Mucosa of stomach (tissue), 1 donor: ENCODE data around the gene FYB2.
"Not testable (repeated sequence)": the region's sequence is repeated elsewhere in the genome, so short reads cannot be mapped to it uniquely, and the experiment has no call there.

Experiments used
- H3K27me3 ChIP-seq: one replicate; pipeline ENCODE4 v1.7.0; 2013; ENCODE audit warnings: mild to moderate bottlenecking, low read length; ENCODE audit not compliant: control insufficient read depth, insufficient read depth
- H3K36me3 ChIP-seq: one replicate; pipeline ENCODE4 v1.7.0; 2013; ENCODE audit warnings: low read length; ENCODE audit not compliant: control insufficient read depth, insufficient read depth
- H3K4me1 ChIP-seq: one replicate; pipeline ENCODE4 v1.7.0; 2013; ENCODE audit warnings: mild to moderate bottlenecking, low read length; ENCODE audit not compliant: control insufficient read depth, insufficient read depth
- H3K4me3 ChIP-seq: one replicate; pipeline ENCODE4 v1.7.0; 2013; ENCODE audit warnings: low read length
- H3K9ac ChIP-seq: one replicate; pipeline ENCODE4 v1.7.0; 2013; ENCODE audit warnings: mild to moderate bottlenecking, low read length, moderate library complexity
- H3K9me3 ChIP-seq: one replicate; pipeline ENCODE4 v1.7.0; 2013; ENCODE audit warnings: mild to moderate bottlenecking, low read length, moderate library complexity; ENCODE audit not compliant: control insufficient read depth
- donor health status: Pancreatic carcinoma.

Gene FYB2

GRCh38 chr1:56782773-56783172 is 36.4 kb downstream of the FYB2 start:
- no peaks in the 10 kb centered on the region for H3K36me3 ChIP-seq
- no peaks in the 10 kb centered on the region for H3K27me3 ChIP-seq
- H3K4me3 ChIP-seq: no peak overlapping the region
- H3K4me1 ChIP-seq: no peaks in the 10 kb centered on the region
- H3K9ac ChIP-seq: no peak overlapping the region
- H3K9me3 ChIP-seq: no peaks in the 10 kb centered on the region

GRCh38 chr1:56780826-56781225 is 38.4 kb downstream of the FYB2 start:
- Histone ChIP-seq H3K4me1 (no peaks in the 10 kb centered on the region), H3K27me3 (no peaks in the 10 kb centered on the region), H3K4me3 (no peak overlapping the region), H3K9me3 (no peaks in the 10 kb centered on the region), H3K9ac (no peak overlapping the region), H3K36me3 (no peaks in the 10 kb centered on the region)

- Histone ChIP-seq H3K9ac (no peak overlapping the region), H3K9me3 (no peaks in the 10 kb centered on the region), H3K36me3 (no peaks in the 10 kb centered on the region), H3K4me3 (no peak overlapping the region), H3K4me1 (no peaks in the 10 kb centered on the region), H3K27me3 (no peaks in the 10 kb centered on the region)
Observed at GRCh38 chr1:56780128-56780750, 39.0 kb downstream of the FYB2 start.

- Histone ChIP-seq H3K4me1 (no peaks in the 10 kb centered on the region), H3K27me3 (no peaks in the 10 kb centered on the region), H3K4me3 (no peak overlapping the region), H3K36me3 (no peaks in the 10 kb centered on the region), H3K9me3 (no peaks in the 10 kb centered on the region), H3K9ac (no peak overlapping the region)
Observed at GRCh38 chr1:56777972-56778371, 41.2 kb downstream of the FYB2 start.

GRCh38 chr1:56774732-56775131 is 44.5 kb downstream of the FYB2 start:
- H3K9me3 ChIP-seq, H3K9ac ChIP-seq, H3K27me3 ChIP-seq, H3K36me3 ChIP-seq, H3K4me3 ChIP-seq, H3K4me1 ChIP-seq: not testable (repeated sequence)

- no peaks in the 10 kb centered on the region for H3K4me1 ChIP-seq
- H3K27me3 ChIP-seq: no peaks in the 10 kb centered on the region
- H3K4me3 ChIP-seq: no peak overlapping the region
- H3K36me3 ChIP-seq: no peaks in the 10 kb centered on the region
- H3K9me3 ChIP-seq: no peaks in the 10 kb centered on the region
- no peak overlapping the region for H3K9ac ChIP-seq
Observed at GRCh38 chr1:56774067-56774609, 45.1 kb downstream of the FYB2 start.

- Histone ChIP-seq H3K9ac (no peak overlapping the region), H3K27me3 (no peaks in the 10 kb centered on the region), H3K4me3 (no peak overlapping the region), H3K9me3 (no peaks in the 10 kb centered on the region), H3K36me3 (no peaks in the 10 kb centered on the region), H3K4me1 (no peaks in the 10 kb centered on the region)
Observed at GRCh38 chr1:56773341-56774066, 45.7 kb downstream of the FYB2 start.

GRCh38 chr1:56771717-56772116 is 47.5 kb downstream of the FYB2 start:
- H3K9me3 ChIP-seq: no peaks in the 10 kb centered on the region
- no peak overlapping the region for H3K9ac ChIP-seq
- H3K27me3 ChIP-seq: no peaks in the 10 kb centered on the region
- no peaks in the 10 kb centered on the region for H3K4me1 ChIP-seq
- no peaks in the 10 kb centered on the region for H3K36me3 ChIP-seq
- H3K4me3 ChIP-seq: no peak overlapping the region

- no peaks in the 10 kb centered on the region for H3K27me3 ChIP-seq
- no peaks in the 10 kb centered on the region for H3K4me1 ChIP-seq
- H3K9me3 ChIP-seq: no peaks in the 10 kb centered on the region
- H3K4me3 ChIP-seq: no peak overlapping the region
- H3K9ac ChIP-seq: no peak overlapping the region
- H3K36me3 ChIP-seq: no peaks in the 10 kb centered on the region
Observed at GRCh38 chr1:56758794-56759193, 60.4 kb downstream of the FYB2 start.

GRCh38 chr1:56758135-56758534 is 61.1 kb downstream of the FYB2 start:
- Histone ChIP-seq H3K4me3 (no peak overlapping the region), H3K9me3 (no peaks in the 10 kb centered on the region), H3K9ac (no peak overlapping the region), H3K4me1 (no peaks in the 10 kb centered on the region), H3K27me3 (no peaks in the 10 kb centered on the region), H3K36me3 (no peaks in the 10 kb centered on the region)

GRCh38 chr1:56755911-56756310 is 63.3 kb downstream of the FYB2 start:
- Histone ChIP-seq H3K4me1 (no peaks in the 10 kb centered on the region), H3K27me3 (peaks cover 5% of the 10 kb centered on the region)

GRCh38 chr1:56754708-56755479 is 64.3 kb downstream of the FYB2 start:
- peaks cover 5% of the 10 kb centered on the region for H3K27me3 ChIP-seq
- H3K36me3 ChIP-seq: no peaks in the 10 kb centered on the region
- H3K4me1 ChIP-seq: no peaks in the 10 kb centered on the region
- H3K9ac ChIP-seq: no peak overlapping the region
- H3K4me3 ChIP-seq: no peak overlapping the region
- no peaks in the 10 kb centered on the region for H3K9me3 ChIP-seq

More at GRCh38 chr1:56755911-56756310, 63.3 kb downstream of the FYB2 start:
- H3K9me3 ChIP-seq: no peaks in the 10 kb centered on the region
- no peaks in the 10 kb centered on the region for H3K36me3 ChIP-seq
- H3K4me3 ChIP-seq: no peak overlapping the region
- no peak overlapping the region for H3K9ac ChIP-seq
